Gastroesophageal sphincter (tissue), 3 donors: ENCODE results near the gene DMKN.

Experiments used
- EP300 ChIP-seq: sonication (generic); formaldehyde crosslinking; IDR thresholded peaks from one replicate; pipeline ENCODE4 v1.6.1; 2017; ENCODE audit warnings: antibody characterized with exemption, mild to moderate bottlenecking
- POLR2A ChIP-seq, 2 donors: fragments of 450-650 bp; IDR thresholded peaks; one replicate each; pipeline ENCODE4 v1.6.1; 2017; ENCODE audit warnings: antibody characterized with exemption in 2 of 2, mild to moderate bottlenecking in 2 of 2, moderate library complexity in 1 of 2
- POLR2AphosphoS5 ChIP-seq: sonication (generic); formaldehyde crosslinking; IDR thresholded peaks from one replicate; pipeline ENCODE4 v1.6.1; 2017; ENCODE audit warnings: antibody characterized with exemption
- TF ChIP-seq, protein P1 (sequence below), 4 experiments: fragments of 200-600 bp in 2 of 4; fragments of 450-650 bp in 2 of 4; sonication (generic) in 1 of 4; IDR thresholded peaks; one replicate each; pipeline ENCODE4 v1.5.1; 2017 to 2019; ENCODE audit warnings: antibody characterized with exemption in 4 of 4, mild to moderate bottlenecking in 2 of 4, moderate library complexity in 2 of 4

DNA sequence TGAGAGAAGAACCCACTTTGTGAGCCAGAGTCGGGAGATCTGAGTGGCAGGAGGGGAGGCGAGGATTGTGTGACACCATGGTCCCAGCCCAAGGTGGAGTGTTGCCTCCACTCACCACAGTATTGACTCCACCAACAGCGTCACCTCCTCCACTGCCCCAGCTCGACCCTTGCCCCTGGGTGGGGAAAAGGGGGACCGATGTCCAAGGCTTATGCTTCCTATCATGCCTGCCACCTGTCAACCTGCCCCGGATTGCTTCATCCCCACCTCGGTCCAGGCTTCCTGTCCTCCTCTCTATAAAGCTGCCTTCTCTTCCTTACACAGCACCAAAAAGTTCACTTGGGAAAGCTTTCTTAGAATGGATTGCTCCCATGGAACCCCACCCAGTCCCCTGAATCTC lies 7.4 kb downstream of the DMKN start:
- TF ChIP-seq, protein P1, sequence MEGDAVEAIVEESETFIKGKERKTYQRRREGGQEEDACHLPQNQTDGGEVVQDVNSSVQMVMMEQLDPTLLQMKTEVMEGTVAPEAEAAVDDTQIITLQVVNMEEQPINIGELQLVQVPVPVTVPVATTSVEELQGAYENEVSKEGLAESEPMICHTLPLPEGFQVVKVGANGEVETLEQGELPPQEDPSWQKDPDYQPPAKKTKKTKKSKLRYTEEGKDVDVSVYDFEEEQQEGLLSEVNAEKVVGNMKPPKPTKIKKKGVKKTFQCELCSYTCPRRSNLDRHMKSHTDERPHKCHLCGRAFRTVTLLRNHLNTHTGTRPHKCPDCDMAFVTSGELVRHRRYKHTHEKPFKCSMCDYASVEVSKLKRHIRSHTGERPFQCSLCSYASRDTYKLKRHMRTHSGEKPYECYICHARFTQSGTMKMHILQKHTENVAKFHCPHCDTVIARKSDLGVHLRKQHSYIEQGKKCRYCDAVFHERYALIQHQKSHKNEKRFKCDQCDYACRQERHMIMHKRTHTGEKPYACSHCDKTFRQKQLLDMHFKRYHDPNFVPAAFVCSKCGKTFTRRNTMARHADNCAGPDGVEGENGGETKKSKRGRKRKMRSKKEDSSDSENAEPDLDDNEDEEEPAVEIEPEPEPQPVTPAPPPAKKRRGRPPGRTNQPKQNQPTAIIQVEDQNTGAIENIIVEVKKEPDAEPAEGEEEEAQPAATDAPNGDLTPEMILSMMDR (IDR thresholded peaks at IDR 0.05), result no peak
- TF ChIP-seq POLR2AphosphoS5 (no peak), EP300 (no peak), POLR2A (IDR thresholded peaks at IDR 0.05) (no peak)
